ENCODE data around the gene CREB3.

Gene CREB3

DNA sequence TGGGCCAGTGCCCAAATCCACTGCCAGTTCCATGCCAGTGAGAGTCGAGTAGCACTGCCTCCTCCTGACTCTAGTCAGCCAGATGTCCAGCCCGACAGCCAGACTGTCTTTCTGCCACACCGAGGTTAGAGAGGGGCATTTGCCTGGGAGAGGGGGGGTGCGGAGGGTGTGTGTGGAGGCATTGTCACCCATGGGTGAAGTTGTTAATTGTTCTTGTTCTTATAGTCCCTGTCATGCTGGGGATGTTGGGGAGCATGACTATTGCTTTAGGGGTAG is 17.7 kb downstream of the CREB3 start:
- no peak for DNase-seq

DNA sequence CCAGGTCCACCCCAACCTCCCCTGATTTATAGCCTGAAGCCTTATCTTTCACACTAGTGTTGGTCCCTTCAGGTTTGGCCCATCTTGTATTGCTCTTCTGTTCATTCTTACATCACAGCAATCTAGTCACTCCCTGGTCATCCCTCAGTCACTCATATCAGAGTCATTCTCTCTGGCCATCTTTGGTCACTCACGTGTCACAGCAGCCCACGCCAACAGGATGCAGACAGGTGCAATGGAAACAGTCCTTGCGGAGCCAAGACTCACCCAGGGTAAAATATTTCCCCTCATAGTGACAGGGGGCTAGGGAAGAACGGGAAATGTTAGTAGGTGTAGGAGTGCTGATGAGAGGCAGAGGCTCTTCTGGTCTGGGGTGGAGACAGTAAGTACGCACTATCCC is 21.0 kb downstream of the CREB3 start:
- no peak for DNase-seq

DNA sequence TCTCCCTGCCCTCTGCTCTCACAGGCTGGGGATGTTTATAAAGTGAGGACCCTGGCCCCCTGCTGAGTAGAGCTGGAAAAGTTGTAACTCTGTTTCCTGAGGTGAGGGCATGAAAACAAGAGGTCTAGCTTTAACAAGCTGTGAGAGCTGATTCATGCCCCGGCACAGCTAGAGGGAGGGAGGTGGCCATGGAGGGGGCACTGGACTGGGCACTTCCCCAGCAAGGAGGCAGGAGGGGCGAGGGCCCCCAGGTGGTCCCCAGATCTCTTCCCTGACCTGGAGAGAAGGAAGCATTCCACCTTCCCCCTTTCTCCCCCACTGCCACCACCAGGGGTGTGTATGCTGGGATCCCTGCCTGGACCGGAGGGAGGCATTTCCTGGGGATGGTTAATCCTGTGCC is 21.8 kb downstream of the CREB3 start, which contains the start of gene MSMP:
Gene MSMP, minus strand, starts transcription at position 13 of the 400 bp plus-strand sequence. CDS start 147 bp downstream, outside the sequence.
- DNase-seq: no peak

DNA sequence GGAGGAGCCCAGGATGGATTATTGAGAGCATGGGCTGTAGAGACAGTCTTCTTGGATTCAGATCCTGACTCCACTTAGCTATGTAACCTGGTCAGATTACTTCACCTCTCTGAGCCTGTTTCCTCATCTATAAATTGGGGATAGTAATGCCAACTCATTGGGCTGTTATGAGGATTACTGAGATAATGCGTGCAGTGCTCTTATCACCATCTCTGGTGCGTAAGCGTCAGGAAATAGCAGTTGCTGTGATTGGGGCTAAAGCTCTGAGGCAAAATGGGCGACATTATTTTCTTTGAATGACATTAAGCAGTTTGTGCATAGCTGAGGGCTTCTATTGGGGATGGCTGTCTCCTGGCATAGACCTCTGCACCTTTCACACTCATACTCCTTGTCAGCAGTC is 22.6 kb downstream of the CREB3 start:
- DNase-seq: no peak

DNA sequence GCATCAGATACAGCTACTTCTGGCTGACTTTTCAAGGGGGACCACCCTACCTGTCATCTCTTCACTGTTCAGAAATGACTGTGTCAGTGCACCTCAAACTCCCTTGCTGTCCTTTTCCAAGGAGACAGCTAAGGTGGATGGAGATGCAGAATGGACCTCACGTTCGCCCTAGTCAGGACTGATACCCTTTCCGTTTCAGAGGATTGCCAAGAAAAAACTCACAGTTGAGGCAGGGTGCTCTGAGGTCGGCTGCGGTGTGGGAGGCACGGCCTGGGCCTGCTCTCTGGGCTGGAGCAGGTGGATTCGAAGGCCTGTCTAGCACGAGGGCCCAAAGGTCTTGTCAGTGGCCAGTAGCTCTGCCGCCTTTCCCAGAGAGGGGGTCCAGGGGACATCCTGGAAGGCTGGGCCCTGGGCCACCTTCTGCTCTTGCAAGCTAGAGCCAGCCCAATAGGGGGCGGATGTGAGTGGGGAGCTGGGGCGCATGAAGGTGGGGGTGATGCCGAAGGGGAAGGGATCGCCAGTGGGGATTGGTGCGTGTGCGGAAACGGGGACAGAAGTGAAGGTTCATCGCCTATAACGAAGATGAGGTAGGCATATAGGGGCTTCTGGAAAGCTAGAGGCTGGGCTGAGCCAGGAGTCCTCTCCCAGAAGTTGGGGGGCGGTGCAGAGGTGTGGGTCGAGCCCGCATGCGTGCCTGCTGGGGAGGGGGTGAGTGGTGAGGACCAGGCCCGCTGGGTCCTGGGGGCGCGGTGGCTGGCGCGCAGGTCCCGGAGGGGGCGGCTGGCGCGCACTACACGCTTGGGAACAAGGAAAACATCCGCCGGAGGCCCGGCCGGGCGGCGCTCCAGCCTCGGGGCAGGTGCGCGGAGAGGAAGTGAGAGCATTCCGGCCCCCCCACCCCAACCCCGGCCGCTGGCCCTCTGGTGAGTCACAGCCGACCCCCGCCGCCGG is 24.1 kb downstream of the CREB3 start:
- peak; percentile 69 for DNase-seq

DNA sequence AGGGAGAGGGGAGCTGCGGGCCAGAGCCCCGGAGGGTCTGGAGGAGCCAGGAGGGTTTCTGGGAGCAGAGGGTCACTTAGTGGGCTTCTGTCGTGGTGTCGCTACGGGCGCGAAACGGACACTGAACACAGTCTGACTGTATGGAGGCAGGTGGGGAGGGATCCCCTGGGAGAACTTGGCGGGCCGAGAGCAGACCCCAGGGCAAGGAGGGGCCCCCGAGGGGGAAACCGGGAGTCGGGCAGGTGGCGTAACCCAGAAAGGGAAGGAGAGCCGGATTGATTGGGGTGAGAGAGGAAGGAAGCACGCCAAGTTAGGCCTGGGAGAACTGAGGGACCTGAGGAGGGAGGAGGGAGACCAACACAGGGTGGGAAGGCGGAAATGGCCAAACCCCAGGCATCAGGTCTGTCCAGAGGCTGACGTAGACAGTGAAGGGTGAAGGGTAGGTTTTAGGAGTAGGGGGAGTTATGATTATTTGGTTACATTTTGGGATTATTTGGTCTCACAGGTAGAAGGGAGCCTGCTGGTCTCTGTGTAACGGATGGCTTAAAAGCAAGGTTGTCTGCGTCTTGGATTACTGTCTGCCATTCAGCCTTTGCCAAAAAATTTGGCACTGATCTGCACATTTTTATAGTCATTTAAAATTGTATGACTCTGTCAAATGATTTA is 24.9 kb downstream of the CREB3 start:
- DNase-seq: no peak

DNA sequence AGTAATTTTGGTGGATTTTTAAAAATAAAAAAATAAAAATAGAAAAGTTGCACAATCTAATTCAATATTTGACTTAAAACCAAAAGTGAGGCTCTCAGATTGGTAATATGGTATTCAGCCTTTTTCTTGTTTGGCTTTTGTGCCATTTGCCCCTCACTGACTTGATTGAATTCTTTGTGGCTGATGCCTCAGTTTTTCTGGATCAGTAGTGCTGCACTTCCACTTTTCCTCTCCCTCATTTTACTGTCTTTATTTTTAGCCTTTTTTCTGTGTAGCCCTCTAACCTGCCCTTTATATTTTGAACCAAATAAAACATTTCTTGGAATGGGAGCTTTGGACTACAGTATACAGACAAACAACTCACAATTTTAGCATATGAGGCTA is 25.4 kb downstream of the CREB3 start:
- DNase-seq: no peak

DNA sequence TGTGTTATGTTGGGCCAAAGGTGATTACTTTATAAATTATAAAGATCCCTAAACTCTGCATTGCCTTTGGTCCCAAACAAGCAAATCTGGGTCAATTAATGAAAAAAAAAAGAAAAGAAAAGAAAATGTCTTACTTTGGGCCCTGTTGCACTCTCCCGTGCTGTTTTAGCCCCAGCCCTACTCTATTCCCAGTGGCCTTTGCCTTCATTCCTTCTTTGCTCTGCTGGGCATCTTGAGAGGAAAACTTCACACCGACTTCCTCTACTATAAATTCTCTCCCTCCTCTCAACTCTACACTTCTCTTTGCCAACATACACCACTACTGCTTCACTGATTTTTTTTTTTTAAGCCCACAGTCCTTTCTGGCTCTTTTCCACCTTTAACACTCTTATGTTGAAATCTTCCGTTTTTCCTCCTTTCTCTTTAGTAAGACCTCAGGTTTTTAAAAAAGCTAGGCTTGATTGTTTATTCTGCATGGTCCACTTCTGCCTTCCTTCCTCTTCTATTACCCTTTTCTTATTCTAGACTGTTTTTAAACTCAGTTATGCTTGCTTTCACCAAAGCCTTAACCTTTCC is 26.1 kb downstream of the CREB3 start:
- no peak for DNase-seq

DNA sequence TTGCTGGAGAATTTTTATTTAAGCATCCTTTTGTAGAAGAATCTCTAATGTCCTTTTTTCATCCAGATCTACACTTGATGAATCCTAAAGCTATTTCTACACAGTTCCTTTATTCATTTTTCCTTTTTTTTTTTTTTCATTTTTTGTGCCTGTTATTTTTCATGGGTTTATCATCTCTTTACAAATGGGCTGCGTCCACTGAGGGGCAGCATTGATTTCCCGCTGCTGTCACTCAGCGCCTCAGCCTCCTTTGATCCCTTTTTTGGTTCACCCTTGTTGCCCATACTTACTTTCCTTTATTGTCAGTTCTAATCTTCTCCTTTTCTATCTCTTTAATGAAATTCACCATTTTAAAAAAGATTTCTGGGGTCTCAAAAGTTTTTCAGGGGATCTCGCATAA is 27.3 kb downstream of the CREB3 start:
- no peak for DNase-seq

DNA sequence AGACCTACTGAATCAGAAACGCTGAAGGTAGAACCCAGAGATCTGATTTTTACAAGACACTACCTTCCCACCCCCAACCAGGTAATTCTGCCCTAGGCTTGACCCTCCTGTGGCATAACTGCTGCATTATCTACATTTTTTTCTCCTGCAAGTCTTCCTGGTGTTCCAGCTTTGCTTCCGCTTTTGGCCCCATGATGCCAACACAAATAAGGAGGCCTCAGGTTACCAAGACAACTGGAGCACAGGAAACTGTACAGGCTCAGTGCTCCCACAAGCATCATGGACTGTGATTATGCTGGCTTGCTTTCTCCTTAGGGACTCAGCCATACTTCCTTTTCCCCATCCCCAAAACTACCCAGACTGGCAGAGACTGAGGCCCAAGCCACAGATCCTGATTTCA is 28.2 kb downstream of the CREB3 start:
- DNase-seq: no peak

DNA sequence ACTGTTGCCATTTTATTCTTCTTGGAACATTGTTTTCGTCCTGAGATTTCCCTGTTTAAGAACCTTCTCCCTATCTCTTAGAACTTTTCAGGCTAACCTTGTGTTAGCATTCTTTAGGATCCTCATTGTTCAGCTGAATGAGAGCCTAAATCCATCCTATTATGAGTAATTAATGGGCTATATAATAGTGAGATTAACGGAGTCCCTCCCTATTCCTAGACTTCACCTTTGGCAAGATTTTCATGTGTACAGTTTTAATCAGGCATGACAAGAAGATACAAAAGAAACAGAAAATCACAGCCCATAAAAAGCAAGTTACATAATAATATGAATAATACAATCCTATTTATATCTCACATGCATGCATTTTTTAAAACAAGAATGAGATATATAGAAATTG is 30.7 kb downstream of the CREB3 start:
- no peak for DNase-seq

DNA sequence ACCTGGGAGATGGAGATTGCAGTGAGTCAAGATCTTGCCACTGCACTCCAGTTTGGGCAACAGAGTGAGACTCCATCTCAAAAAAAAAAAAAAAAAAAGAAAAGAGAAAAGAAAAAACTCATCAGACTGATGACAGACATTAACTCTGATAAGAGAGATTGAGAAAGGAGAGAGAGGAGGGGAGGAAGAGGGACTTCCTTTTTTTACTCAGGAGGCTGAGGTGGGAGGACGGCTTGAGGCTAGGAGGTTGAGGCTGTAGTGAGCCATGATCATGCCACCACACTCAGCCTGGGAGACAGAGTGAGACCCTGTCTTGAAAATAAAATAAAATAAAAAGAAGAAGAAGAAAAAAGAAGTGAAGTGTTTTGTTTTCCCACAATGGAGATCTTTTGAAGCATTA is 31.3 kb downstream of the CREB3 start:
- no peak for DNase-seq

DNA sequence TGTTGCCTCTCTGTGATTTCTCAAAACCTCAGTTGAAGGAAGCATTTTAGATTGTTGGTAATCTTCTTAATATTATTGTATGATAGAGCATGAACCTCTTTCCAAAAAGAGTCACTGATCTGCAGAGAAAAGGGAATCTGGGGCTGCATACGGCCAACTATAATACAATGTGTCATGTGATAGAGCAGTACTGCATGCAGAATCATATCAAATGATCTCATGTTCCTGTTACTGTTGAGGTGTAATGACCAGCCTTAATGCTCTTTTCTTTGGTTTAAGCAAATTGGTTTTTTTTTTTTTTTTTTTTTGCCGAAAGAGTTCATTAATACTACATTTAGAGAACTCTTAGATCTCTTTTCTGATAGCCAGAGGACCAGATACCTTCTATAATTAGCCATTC is 34.5 kb downstream of the CREB3 start:
- no peak for DNase-seq

DNA sequence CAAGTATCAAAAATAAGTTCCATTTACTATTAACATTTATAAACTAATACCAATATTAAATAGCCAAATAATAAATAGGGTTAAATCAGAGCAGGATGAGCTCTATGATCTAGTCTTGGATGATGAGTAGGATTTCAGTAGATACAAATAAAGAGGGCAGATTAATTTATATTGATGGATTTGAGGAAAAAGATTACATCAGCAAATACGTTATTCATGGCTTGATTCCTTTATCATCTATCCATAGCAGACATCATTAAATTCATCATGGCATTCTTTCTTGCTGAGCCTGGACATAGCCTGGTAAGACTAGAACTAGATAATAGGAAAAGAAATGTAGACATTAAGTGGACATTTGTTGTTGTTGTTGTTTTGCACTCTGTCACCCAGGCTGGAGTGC is 35.0 kb downstream of the CREB3 start:
- no peak for DNase-seq

DNA sequence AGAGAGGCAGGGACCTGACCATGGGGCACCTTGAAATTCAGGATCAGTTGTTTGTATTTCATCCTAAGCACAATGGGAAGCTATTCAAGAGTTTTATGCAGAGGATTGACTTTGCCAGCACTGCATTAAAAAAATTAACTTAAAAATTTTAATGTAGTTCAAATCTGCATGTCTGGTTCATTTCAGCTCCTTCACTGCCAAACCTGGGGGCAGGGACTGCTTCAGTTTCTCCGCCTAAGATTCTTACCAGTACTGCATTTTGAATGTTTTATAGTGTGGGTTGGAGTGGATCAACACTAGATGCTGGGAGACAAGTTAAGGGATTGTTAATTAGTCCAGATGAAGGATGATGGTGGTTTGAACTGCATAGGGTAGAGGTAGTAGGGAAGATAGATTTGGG is 37.3 kb downstream of the CREB3 start:
- no peak for DNase-seq

DNA sequence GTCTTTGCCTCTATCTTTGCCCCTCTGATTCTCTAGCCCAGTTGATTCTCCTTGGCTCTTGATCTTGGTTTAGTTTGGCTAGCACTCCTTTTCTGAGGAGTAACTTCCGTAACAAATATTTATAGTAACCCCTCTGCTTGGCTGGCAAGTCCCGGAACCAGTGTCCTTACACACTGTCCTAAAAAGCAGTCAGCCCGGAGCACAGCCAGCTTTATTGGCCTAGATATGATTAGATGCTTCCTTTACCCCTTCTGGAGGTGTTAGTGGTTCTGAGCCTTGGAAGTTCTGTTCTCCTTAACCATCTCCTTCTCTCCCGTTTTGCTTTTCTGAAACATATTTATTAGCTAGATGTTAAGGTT is 38.6 kb downstream of the CREB3 start:
- no peak for DNase-seq

DNA sequence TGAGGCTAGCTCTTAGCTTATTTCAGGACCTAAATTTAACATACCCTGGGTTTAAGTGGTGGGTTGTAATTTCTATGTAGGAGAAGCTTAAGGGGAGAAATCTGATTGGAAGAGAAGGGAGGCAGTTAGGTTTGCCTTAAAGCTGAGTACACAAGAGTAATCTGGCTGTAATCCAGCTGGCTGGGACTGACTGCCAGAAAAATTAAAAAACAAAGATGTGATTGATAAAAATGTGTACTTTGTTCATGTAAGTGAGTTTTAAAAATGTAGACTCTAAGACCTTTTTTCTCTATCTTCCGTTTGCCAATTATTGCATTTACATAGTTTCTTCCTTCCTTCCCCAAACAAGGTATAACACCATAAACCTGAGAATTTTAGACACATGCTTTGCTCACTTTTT is 39.1 kb downstream of the CREB3 start:
- DNase-seq: no peak

DNA sequence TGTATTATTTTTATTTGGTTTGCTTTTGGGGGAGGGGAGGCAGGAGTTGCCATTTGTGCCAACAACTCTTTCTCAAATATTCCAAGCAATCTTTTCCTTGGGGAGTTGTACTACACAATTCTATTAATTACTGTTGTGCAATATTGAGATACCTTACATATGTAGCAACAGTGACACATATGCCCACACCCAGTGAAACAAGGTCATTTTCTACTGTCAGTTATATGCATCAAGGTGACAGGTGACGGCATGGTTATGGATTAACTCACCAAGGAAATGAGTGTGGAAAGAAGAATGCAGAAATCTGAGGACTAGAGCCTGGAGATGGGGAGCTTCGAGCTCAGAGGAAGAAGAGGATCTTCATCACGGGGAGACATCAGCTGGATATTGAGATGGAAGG is 39.5 kb downstream of the CREB3 start:
- DNase-seq: no peak

DNA sequence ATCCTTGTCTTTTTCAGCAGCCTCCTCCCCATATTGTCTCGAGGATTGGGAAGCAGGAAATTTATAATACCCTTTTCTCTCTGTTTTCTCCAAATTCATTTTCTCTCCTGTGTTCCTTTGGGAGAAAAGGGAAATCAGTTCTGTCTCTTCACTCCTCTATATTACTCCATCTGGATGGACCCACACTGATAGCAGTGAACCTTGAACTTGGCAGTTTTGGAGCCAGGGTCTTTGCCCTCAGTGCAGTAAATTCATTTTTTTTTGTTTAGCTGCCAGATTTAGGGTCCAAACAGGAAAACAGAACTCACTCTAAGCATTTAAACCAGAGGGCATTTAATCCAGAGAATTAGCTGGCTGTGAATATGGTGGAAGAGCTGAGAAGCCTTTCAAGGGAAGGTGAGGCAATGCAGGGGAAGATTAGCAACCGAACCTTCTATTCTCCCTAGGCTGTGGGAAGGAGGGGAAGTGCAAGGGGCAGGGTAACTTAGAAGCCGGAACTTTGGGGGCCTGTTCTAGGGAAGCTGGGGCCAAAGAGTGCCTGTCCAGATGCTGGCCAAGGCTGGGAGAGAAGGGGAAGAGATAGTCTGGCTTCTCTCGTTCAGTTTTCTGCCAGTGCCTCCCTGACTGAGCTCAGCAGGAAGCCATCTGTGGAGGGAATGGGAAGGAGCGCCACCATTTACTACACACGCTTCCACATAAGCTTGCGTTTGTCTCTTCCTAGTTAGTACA is 42.6 kb downstream of the CREB3 start:
- no peak for DNase-seq

DNA sequence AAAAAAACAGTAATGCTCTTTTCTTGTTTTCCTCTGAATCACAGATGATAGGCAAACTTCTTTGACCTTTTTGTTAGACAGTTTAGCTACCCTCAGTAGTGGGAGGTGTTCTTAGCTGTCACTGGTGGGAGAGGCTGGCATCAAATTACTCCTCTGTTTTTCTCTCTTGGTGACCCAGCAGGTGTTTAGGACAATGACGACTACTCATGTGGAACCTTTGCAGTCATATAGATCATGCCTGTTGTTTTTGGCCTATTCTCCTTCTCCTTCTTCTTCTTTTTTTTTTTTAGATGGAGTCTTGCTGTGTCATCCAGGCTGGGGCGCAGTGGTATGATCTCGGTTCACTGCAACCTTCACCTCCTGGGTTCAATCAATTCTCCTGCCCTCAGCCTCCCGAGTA is 43.6 kb downstream of the CREB3 start:
- no peak for DNase-seq

DNA sequence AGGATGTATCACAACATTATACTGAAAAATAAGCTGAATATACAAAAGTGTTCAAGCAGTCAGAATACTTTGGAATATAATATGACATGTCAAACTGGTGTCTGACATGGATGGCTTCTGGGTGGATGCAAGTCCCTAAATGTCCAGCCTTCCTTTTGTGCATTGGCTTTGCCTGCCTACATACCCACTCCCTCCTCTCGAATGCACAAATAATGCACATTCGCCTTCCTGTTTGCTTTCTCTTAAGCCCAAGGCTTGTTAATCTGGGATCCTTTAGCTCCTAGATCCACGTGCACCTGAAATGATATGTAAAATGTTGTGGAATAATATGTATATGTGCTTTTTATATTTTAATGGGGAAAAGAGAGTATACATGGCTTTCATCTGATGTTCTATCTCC is 46.0 kb downstream of the CREB3 start:
- DNase-seq: no peak

DNA sequence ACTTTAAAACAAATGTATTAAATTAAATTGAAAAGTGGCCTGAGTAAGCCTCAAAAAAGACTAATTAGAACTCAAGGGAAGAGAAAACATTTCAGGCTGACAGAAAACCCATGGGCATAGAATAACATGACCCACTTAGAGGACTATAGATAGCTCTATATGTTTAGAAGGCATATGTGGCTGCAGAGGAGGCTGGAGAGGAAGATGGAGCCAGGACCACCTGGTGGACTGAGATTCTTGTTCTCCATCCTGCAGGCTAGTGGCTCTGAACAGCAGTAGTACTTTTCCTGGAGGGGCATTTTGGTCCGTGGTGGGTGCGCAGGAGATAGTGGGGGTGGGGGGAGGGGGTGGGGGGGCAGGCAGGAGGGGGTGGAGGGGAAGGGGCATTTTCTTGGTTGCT is 48.6 kb downstream of the CREB3 start:
- no peak for DNase-seq

DNA sequence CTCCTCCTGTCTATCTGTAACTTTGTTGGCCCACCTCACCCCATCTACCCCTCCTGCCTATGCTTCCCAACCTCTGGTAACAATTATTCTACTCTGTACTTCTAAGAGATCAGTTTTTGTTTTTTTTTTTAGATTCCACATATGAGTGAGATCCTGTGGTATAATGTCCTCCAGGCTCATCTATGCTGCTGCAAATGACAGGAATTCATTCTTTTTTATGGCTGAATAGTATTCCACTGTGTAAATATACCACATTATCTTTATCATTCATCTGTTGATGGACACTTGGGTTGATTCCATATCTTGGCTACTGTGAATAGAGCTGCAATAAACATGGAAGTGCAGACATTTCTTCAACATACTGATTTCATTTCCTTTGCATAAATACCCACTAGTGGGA is 51.0 kb downstream of the CREB3 start:
- no peak for DNase-seq
